Transverse colon (tissue), 4 donors: Measurements from ENCODE around the gene AP1B1.

Source experiments
- EP300 ChIP-seq: sonication (generic); formaldehyde crosslinking; IDR thresholded peaks from one replicate; pipeline ENCODE4 v1.6.1; 2017; ENCODE audit warnings: antibody characterized with exemption, low read depth
- POLR2A ChIP-seq: fragments of 450-650 bp; IDR thresholded peaks from one replicate; pipeline ENCODE4 v1.6.1; 2016; ENCODE audit warnings: antibody characterized with exemption, mild to moderate bottlenecking, moderate library complexity
- POLR2AphosphoS5 ChIP-seq, 3 donors: sonication (generic); formaldehyde crosslinking; IDR thresholded peaks; one replicate each; pipeline ENCODE4 v1.6.1; 2016; ENCODE audit warnings: antibody characterized with exemption in 3 of 3
- TF ChIP-seq, protein P1 (sequence below), 5 experiments: fragments of 200-600 bp in 3 of 5; fragments of 450-650 bp in 2 of 5; sonication (generic) in 3 of 5; IDR thresholded peaks; 1 replicate in 2 of 5; 2 replicates in 3 of 5; pipeline ENCODE4 v1.5.1; 2016 to 2017; ENCODE audit warnings: antibody characterized with exemption in 5 of 5, inconsistent platforms in 3 of 5, mild to moderate bottlenecking in 2 of 5, moderate library complexity in 1 of 5

DNA sequence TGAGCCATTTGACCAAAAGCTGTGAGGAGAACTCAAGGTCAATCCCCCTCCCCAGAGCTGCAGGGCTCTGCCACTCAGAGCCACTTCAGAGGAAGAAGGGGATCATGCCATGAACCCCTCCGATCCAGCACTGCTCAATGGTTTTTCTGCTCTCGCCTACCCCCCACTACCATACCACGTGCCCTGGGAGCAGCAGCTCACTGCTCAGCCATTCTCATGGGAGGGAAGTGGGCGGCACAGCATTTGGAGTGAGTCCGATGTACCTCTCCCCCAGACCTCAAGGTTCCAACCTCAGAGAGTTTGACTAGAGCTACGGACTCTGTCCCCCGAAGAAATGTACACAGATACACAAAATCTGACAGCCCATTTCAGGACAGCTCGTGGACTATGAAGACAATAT is 34.5 kb downstream of the AP1B1 start:
- TF ChIP-seq, protein P1, sequence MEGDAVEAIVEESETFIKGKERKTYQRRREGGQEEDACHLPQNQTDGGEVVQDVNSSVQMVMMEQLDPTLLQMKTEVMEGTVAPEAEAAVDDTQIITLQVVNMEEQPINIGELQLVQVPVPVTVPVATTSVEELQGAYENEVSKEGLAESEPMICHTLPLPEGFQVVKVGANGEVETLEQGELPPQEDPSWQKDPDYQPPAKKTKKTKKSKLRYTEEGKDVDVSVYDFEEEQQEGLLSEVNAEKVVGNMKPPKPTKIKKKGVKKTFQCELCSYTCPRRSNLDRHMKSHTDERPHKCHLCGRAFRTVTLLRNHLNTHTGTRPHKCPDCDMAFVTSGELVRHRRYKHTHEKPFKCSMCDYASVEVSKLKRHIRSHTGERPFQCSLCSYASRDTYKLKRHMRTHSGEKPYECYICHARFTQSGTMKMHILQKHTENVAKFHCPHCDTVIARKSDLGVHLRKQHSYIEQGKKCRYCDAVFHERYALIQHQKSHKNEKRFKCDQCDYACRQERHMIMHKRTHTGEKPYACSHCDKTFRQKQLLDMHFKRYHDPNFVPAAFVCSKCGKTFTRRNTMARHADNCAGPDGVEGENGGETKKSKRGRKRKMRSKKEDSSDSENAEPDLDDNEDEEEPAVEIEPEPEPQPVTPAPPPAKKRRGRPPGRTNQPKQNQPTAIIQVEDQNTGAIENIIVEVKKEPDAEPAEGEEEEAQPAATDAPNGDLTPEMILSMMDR (IDR thresholded peaks at IDR 0.05), result no peak
- TF ChIP-seq POLR2AphosphoS5 (IDR thresholded peaks at IDR 0.05) (no peak), POLR2A (no peak), EP300 (no peak)
